HuH-7 (cell line): ENCODE results near the gene PAX3.

Experiments used
- DNase-seq: peaks from one replicate; pipeline ENCODE4 v3.0.0; 2011; ENCODE audit warnings: low spot score

PAX3 gene

DNA sequence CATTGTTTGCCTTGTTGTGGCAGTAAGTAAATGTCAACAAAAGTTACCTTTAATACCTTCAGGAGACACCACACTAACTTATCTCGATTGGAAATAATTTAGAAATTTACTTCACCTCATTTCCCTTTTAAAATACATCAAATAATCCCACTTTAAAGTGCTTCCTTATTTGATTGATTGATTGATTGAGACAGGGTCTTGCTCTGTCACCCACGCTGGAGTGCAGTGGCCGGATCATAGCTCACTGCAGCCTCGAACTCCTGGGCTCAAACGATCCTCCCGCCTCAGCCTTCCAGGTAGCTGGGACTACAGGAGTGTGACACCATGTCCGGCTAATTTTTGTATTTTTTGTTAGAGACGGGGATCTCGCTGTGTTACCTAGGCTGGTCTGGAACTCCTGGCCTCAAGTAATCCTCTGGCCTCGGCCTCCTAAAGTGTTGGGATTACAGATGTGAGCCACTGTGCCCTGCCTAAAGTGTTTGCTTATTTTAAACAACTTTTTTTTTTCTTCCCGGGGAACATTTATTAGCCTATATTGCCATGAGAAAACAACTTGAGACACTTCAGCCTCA is 12.0 kb upstream of the PAX3 start:
- DNase-seq: no peak

DNA sequence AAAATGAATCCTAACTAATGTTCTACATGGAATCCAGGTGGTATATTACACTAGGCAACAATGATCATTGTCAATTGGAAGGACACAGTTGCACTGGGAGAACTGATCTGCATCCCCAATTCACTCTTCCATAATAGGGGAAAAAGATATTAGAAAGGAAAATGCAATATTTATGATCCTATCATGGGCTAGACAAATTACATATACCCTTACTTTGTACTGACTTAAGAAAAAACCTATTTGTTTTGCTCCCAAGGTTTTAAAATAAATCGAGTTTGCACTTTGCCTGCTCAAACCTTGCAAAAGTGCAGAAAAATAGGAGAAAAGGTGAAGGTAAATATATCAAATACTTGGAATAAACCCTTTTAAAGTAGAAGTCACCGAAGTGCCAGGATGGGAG is 11.0 kb upstream of the PAX3 start:
- no peak for DNase-seq

DNA sequence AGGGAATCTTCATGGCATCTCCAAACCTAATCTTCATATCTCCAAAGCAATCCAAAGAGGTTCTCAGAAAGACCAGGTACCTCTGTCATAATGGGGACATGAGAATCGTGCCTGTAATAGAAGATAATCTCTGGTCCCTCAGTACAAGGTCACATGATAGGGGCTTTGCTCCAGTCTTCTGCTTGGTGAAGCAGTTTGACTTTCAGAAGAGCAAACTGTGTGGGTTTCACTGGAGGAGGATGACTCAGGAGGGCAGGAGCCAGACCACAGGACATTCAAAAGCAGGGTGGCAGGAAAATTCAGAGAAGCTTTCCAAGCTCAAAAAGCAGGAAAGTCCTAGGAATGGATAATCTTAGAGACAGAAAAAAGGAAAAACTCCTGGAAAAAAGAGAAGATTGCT is 10.6 kb upstream of the PAX3 start:
- DNase-seq: no peak

DNA sequence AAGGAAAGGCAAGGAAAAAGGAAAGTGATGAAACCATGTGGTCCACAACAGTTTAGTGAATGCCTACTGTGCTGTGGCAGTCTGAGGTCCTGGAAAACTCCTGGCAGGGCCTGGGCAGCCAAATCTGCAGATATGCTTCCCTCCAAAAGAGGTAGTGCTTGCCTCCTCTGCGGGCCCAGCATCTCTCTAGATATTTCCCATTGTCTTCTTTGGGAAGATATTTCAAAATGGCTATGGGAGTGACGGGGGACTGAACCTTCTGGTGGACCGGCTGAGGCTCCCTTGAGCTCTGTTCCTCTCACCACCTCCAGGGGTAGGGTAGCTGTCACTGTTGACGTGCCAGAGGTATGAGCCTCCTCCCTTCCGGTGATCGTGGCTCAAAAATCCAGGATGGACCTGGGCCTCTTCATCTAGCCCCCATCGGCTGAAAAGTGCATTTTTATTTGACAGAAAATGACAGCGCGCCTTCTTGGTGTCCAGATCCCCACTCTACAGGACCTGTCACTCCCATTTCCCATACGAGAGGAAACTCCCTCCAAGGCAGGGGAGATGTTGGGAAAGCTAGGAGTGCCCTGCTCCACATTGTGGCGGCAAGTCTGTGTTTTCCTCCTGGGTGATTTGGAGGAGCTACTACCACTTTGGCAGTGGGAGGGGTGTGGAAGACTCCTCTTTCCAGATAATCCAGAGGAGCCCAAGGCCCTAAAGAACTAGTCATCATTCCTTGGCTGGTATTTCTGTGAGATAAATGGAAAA is 9.4 kb upstream of the PAX3 start:
- DNase-seq: no peak

DNA sequence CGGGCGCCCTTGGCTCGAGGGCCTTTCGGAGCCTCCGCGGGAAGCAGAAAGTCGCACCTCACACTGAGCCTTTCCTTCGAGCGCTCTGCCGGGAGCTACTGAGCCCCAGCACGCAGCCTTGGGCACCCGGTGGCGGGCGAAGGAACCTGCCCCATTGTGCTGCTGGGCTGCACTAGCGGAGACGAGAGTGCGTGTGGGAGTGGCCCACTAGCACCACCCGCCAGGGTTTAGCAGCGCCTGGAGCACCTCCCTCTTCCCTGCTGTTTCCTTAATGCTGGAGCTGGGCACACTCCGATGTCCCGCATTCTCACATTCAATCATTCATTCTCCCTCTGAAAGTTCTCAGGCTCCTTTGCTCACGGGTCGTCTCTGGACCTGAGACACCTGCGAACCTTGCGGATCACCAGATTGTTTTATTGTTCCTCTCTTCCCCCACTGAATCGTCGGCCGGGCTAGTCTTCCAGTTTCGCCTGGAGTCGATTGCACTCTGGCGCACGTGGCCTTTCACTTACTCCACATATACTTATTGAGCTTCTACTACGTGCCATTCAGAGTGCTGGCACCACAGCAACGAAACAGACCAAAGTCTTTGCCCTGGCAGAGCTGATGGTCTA is 8.5 kb upstream of the PAX3 start:
- DNase-seq: no peak

DNA sequence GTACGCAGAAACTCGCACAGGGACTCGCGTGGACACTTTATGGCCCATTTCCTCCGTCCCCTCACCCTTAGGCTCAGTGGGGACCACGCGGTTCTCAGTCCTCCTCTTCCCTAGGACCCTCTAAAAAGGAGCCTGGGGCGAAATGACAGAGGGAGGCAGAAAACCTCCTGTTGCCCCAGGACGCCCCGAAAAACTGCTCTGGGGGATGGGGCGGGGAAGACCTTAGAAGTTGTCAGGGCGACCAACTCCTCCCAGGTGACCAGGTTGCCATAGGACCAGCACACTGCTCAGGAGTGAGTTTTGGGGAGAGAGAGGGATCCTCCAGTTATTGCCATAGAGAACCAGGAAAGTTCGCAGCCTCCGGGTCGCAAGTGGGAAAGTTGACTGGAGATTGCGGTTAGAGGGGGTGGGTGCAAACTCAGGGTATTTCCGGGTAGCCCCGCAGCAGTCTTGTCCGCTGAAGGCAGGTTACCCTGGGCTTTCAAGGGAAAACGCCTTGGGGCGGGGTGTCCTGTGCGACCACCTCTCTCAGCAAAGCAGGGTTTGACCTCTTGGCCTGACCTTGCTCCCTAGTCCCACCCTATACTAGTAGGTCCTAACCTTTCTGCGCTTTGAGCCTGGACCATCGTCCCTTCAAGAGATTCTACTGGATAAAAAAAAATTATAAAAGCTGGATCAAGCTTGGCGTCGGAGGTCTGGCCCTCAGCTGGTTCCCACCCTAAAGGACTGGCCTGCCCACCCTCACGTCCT is 7.8 kb upstream of the PAX3 start:
- DNase-seq: no peak

DNA sequence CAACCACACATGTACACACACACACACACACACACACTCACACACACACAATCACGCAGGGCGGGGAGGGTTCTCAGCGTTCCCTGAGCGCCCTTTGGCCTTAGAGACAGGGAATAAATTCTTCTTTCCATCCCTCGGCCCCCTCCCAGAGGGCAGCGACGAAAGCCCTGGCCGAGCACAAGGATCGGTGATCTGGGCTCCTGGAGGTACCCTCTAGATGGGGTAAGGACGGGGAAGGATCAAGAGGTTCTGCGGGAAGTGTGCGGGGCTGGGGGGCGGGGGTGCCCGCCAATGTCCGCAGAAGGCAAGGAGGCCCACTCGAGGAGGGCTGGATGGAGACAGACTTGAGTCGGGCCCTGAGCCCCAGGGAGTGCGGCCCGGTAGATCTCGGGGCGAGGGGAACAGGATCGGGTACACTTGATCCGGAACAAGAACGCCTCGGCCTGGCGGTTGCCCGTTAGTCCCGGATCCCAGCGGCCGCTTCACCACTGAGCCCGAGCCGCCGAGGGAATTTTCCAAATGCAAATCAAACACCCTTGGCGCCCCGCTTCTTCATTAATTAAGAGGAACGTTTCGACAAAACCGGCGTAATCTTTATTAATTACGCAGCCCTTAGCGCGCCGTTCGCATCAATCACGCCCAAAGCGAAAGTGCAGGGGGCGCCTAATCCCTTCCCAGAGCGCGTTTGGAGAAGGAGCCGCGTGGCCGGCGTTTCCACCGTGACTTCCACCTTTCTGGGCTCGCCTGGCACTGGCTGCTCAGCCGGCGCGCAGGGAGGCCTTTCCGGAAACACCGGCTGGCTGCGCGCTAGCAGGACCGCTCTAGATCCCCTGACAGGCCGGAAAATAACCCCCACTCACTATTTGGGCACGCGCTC is 7.0 kb upstream of the PAX3 start:
- DNase-seq: no peak

DNA sequence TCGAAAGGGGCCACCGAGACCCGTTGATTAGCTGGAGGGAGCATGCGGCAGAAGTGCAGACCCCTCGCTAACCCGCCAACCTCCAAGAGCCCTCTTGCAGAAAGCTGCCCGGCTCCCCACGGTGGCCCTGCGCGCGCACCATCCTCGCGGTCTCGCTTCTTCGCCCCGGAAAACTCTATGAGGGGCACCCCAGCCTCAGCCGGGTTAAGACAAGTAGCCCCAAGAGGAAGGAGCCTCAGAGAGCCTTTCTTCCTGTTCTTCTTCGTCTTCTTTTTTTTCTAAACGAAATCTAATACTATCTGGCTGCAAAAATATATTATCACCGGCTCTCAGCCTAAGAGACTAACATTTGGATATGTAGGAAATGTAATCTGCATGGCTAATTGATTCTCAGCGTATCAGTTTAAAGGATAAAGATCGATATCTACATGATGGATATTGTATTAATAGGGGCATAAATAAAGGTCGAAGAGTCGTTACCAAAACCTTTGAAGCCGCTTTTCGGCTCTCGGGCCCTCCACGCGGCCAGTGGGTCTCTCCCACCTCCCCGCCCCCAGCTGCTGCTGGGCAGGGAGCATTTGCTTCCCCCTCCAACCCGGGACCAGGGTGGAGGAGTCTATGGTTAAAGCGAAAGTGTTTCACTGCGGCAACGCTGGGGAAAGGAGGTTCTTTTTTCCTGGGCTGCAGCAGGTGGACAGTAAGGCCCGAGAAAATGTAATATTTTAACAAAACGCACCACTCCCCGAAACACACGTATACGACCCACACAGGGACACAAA is 6.1 kb upstream of the PAX3 start:
- DNase-seq: no peak

DNA sequence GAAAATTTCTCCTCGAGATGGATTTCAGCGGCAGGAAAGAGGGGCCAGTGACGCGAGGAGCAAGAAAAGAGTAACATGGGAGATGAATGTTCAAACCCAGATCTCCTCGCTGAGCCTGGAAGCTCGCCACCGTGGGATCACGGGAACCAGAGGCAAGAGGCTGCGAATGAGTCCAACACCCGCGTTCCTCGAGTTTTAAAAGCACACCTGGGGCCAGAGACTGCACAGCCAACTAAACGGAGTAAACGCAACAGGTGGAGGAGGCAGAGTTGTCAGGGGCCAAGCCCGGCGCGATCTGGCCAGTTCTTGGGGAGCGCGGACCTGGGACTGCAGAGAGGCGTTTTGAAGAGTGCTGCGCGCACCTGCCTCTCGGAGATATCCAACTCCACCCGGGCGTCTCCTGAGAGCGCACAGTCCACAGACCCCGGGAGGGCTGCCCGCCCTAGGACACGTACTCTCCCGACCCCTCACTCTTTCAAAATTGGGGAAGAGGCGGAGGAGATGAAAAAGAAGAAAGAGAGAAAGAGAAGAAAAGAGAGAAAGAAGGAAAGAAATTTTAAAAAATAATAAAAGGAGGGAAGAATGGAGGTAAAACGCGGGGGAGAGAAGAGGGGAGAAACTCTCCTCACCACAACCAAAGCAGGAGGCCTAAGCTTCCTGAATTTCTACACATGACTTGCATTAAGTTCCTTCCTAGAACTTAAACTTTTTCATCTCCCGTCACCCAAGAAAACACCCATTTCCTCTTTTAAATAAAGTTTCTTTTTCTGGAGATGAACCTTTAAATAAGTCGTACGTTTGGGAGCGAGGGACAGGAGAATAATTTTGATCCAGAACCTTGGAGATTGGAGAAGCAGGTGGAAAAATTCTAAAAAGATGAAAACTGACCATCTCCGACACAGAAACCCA is 5.3 kb upstream of the PAX3 start:
- no peak for DNase-seq

DNA sequence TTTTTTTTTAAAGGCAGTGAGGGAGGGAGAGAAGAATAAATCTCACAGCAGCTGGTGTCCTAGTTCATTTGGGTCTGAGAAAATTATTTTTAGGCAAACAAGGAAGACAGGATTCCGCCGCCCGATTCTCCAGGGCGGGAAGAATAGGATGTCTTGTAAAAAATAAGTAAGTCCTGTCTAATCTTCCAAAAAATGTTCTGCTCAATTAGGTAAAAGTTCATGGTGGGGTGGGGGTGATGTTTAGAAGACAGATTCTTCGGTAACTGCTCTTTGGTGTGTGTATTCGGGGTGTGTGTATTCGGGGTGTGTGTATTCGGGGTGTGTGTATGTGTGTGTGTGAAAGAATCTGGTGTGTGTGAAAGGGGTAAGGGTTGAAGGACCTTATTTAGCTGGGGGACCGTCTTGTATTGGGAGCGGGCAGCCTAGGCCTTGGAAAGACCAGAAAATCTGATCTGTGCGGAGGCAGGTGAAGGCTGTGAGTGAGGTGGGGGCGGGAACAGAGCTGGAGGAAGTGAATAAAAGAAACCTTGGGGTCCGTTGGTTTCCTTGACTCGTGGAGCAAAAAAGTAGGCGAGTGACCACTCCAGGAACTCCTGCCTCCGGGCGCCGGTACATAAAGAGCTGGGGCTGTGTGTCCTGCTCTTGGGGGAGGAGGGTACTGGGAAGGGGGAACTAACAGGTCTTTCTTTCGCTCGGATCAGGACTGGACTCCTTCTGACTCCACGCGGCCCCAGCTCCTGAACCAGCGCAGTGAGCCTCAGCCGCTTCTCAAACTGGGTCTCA is 4.4 kb upstream of the PAX3 start:
- DNase-seq: no peak

DNA sequence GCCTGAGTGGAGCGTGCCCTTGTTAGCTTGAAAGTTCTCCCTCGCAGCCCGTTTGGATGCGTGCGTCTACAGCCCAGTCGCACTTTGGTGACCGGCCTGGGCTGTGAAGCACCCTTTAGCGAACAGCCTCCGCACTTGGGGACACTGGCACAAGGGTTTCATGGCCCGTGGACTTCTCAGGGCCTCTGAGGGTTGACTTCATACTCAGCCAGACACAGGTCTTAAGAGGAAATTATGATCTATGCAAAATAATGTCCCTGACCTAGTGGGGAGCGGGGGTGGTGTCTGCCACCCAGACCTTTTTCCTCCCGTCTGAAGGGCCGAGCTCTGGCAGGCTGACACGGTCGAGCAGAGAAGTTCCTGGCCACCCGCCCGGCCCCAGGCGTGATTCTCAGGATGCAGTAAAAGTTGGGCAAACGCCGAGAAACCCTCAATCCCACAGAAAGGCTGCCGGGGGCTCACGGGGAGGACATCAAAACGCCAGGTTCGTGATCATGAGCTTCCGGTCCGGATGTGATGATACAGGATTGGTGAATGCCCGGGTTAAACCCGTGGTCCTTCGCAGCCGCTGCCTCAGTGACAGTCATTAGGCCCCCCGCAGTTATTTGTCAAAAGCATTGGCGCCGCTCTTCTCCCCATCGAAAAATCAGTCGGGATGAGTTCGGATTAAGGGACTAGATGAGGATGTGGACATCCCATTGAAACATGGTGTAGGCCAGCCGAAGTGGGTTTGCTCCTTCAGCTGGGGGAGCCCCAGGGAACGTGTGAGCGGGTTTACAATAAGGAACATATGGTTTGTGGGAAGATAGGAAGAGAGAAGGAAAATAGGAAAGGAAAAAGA is 3.6 kb upstream of the PAX3 start:
- DNase-seq: no peak

DNA sequence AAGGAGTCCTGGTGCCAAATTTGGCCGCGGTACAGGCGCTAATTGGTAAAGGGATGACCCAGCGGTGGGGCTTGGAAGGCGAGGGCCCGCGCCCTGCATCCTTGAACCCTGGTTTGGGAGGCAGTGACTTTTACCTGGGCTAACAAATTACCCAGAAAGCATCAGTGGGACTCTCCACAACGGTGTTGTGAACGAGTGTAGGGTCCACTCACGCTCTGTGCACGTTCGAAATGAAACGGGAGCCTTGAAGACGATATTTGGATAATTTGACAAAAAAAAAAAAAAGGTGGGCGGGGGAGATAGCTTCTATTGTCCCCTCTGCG is 3.0 kb upstream of the PAX3 start:
- no peak for DNase-seq

DNA sequence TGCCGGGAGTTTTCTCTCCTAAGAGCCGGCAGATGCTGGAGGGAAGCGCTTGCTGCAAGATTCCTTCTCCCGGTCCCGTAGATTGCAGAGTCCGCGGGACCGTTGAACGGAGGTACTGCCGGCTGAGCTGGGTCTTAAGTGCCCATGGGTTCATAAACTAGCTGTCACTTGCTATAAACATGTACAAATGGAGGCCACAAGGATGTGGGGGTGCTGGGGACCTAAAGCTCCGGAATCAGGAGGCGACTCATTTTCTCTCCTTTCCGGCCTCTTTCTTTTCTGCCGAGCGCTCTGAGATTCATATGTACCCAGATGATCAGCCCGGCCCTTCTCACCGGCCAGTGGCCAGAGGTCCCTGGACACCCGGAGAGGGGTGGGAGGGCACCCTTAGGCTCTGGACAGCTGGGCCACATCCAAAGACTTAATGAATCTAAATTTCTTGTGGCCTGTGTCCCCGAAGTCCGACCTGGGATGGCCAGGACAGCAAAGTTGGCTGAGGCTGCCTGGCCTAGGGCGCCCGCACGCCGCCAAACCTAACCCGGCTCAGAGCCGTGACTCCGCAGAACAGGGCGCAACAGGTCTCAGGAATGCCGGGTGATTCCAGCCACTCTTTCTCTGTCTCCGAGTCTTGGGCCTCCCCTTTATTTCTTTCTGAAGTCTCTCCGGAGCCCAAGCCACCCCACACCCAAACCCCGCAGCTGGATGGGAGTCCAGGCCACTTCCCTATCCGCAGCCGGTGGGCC is 2.4 kb upstream of the PAX3 start:
- no peak for DNase-seq

DNA sequence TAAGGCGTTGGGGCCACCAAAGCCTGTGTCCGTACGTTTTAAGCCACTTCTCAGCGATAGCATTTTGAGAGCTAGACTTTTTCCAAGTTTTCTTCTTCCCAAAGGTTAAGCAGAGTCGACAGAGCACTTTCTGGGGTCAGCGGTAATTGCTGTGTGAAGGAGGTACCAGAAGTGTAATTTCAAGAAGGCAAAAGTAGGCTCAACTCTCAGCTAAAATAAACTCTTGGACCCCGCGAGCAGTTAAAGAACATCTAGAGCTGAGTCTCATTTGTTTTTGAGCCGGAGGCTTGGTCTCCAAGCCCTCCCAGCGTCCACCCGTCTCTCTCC is 1.9 kb upstream of the PAX3 start:
- DNase-seq: no peak

DNA sequence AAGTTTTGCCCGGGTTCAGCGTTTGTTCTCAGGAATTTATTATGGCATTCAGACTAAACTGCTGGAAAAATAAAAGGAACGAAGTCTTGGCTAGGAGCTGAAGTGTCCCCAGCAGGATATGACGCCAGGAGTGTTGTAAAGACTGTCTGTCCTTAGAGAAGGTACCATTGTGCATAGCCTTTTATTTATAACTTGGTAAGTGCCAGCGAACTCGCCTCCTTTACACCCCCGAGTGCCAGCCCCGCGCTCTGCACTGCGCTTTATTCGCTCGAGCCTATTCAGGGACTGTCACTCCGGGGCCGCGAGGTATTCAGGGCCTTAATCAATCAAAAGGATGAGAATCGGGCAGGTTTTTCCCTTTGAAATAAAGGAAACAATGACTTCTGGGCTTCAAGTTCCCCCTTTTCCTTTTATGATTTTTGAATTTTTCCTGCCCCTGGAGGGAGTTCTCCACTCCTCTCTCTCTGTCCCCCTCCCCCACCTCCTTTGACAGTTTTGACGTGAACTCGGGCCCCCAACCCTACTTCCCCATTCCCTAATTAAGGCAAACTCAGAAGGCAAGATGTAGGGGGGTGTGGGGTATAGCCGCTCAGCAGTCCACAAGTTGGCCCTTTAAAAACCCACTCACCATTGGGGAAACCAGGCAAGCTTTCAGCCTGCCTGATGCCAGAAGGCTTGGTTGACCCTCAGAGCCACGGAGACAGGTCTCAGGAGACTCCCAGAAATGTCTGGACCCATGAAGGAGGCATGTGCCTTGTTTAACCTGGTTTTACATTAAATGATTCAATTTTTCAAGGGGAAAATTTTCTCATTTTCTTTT is 1.3 kb upstream of the PAX3 start:
- no peak for DNase-seq

DNA sequence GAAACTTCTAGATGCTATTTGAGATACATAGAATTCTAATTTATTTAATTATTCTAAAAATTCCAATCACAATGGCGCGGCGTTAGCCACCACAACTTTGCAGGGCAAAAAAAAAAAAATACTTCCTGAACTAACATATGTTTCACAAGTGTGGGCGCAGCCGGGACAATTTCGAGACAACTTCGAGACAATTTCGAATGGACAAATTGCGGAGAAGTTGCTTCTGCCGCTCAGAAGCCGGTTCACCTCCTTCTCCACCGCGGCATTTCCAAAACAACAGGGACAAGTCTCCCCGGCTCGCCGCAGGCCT is 842 bp downstream of the PAX3 start:
- no peak for DNase-seq

DNA sequence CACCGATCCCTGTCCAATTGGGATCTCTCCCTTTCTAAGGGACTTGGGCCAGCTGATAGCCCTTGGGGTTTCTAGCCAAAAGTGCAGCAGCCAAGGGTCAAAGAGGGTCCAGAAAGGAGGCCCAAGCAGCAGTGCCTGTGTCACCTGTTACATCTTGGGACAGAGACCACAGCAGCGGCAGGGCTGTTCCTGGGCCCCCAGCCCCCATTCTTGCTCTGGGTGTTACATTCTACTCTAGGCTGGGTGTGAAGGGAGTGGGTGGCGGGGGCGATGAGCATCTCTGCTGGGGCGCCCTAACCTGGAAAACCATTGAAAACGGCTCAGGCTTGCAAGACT is 1.2 kb downstream of the PAX3 start:
- no peak for DNase-seq
